Heart right ventricle (tissue), 16 donors: ENCODE results near the gene OTOP2. TPM values are rescaled to one million over a fixed set of nuclear protein-coding genes. Genes with fewer than 3 reads are reported as not detected.

Source experiments
- ATAC-seq, 8 donors: fragments of 200-7000 bp; cut with Tn5 transposase; one replicate each; pipeline ENCODE4 v1.9.1; 2020; ENCODE audit warnings: mild to moderate bottlenecking in 8 of 8, moderate library complexity in 8 of 8, moderate number of reproducible peaks in 1 of 8
- DNase-seq, 2 donors: peaks; one replicate each; pipeline ENCODE4 v3.0.0-alpha.2; 2020
- H3K27ac ChIP-seq, 10 donors: fragments of 200-600 bp; sonication (generic) in 2 of 10; one replicate each; pipeline versions ENCODE4 v1.5.0 to v1.8.0; 2020 to 2022; ENCODE audit warnings: mild to moderate bottlenecking in 3 of 10
- H3K27me3 ChIP-seq, 7 donors: fragments of 200-600 bp; one replicate each; pipeline ENCODE4 v1.8.0; 2021 to 2022; ENCODE audit warnings: mild to moderate bottlenecking in 2 of 7
- H3K36me3 ChIP-seq, 9 donors: fragments of 200-600 bp; sonication (generic) in 1 of 9; one replicate each; pipeline versions ENCODE4 v1.5.0 to v1.8.0; 2020 to 2022; ENCODE audit warnings: mild to moderate bottlenecking in 2 of 9
- H3K4me1 ChIP-seq, 9 donors: fragments of 200-600 bp; sonication (generic) in 1 of 9; one replicate each; pipeline versions ENCODE4 v1.5.0 to v1.8.0; 2020 to 2022; ENCODE audit warnings: mild to moderate bottlenecking in 4 of 9
- H3K4me3 ChIP-seq, 10 donors: fragments of 200-600 bp; sonication (generic) in 2 of 10; one replicate each; pipeline versions ENCODE4 v1.5.0 to v1.8.0; 2020 to 2022; ENCODE audit warnings: mild to moderate bottlenecking in 7 of 10, moderate library complexity in 2 of 10
- H3K9me3 ChIP-seq, 11 donors: fragments of 200-600 bp in 10 of 11; sonication (generic) in 2 of 11; one replicate each; pipeline versions ENCODE4 v1.5.0 to v1.8.0; 2013 to 2022; ENCODE audit warnings: mild to moderate bottlenecking in 2 of 11, control low read depth in 1 of 11, moderate library complexity in 1 of 11
- CTCF ChIP-seq, 9 donors: fragments of 200-600 bp; sonication (generic) in 2 of 9; IDR thresholded peaks; one replicate each; pipeline versions ENCODE4 v1.5.0 to v1.8.0; 2021 to 2022; ENCODE audit warnings: antibody characterized with exemption in 9 of 9, mild to moderate bottlenecking in 5 of 9, moderate library complexity in 1 of 9
- WGBS, 2 donors: extraction: QIAGEN DNeasy Blood & Tissue Kit; methylation state at CpG; one replicate each; pipeline ENCODE4 v1.1.7; 2013; ENCODE audit warnings: inconsistent platforms in 1 of 2; 5-methylcytosine and 5-hydroxymethylcytosine counted together
- intact Hi-C, 10 donors: fragments of 100-400 bp; cut with DNase I; formaldehyde crosslinking; loops; one replicate each; pipeline versions ENCODE4 v1.11.1 to v1.14.2; 2022
- polyA plus RNA-seq, 2 donors: library from polyadenylated mRNA; stranded (reverse); fragments of 200-250 nt; gene quantifications; one replicate each; pipeline ENCODE4 v1.2.3, GENCODE V29; 2013
- total RNA-seq, 10 donors: library from RNA; stranded (reverse); fragmentation: NEBNext Ultra II Directional in 3 of 10; extraction: Animal tissue kit (Norgen Biotek cat#: 25700) in 3 of 10; gene quantifications; one replicate each; pipeline versions ENCODE4 v1.2.1 to v1.2.4, GENCODE V29; 2021 to 2023
- donor health status: Arrhythmogenic right ventricular cardiomyopathy.
- donor health status: ischemic (EF 13 %, LVEDD 7.1; RV severe dilation, severe dysfunction).
- donor health status: healthy with polysubstance abuse.
- donor health status: DM: no; HTN: yes; CAD: no.
- donor health status: DM: no; HTN: no; CAD: no.
- donor health status: ischemic (EF 25% LVEDD 6.9; RV normal size, moderate dysfunction).
- donor health status: ischemic (EF 25% LVEDD 5.7; RV mildly dilated, moderate dysfunction).
- donor health status: healthy.
- donor health status: DM: yes; HTN: yes; CAD: no.
- donor health status: Ischemic cardiomyopathy.
- donor health status: ischemic (EF 35%, LVEDD 5.7; RV mildly dilated, moderate dysfunction).
- donor health status: nonischemic (EF 11% LVEDD 7.7; RV severe dilation, severe dysfunction).
- donor health status: DM: yes; HTN: yes; CAD: no.
- donor health status: PGD.
- donor health status: ischemic (EF 29% LVEDD 5.4; RV normal size, mild dysfunction).
- donor health status: nonischemic (EF 23%, LVEDD 6.1; RV moderate dilation, normal function).

The OTOP2 gene
- total and polyA plus RNA-seq, 12 donors, result not detected

- H3K27me3 ChIP-seq, result peaks cover 9 to 87% (median 71%) of the 10 kb centered on the region in 7 donors
- H3K27ac ChIP-seq, result no peak overlapping the region
- DNase-seq, result no peak
- intact Hi-C loops, result no loop called here
- ATAC-seq, result no peak
- no peak overlapping the region for H3K4me3 ChIP-seq
- WGBS, 2 donors, result 57 to 58% methylated on average over 8 of the region's 8 CpGs
- peaks cover 0 to 11% (median 9%) of the 10 kb centered on the region in 9 donors for H3K4me1 ChIP-seq
- H3K36me3 ChIP-seq, result no peaks in the 10 kb centered on the region
- no peaks in the 10 kb centered on the region for H3K9me3 ChIP-seq
- no peak for TF ChIP-seq CTCF (IDR thresholded peaks at IDR 0.05)
These were observed 14.3 kb downstream of the OTOP2 start for GRCh38 chr17:74938194-74938950.

- H3K4me3 ChIP-seq, result no peak overlapping the region
- H3K27ac ChIP-seq, result no peak overlapping the region
These were observed 15.5 kb downstream of the OTOP2 start for GRCh38 chr17:74939534-74939933.

GRCh38 chr17:74941128-74941725, 17.2 kb downstream of the OTOP2 start:
- no peak for TF ChIP-seq CTCF (IDR thresholded peaks at IDR 0.05)

More at GRCh38 chr17:74939534-74939933, 15.5 kb downstream of the OTOP2 start:
- Histone ChIP-seq H3K9me3 (no peaks in the 10 kb centered on the region), H3K27me3 (peaks cover 9 to 85% (median 67%) of the 10 kb centered on the region in 7 donors), H3K4me1 (peaks cover 0 to 11% (median 9%) of the 10 kb centered on the region in 9 donors), H3K36me3 (no peaks in the 10 kb centered on the region)
- DNase-seq (no peak), ATAC-seq (no peak)
- WGBS, 2 donors, result 44 to 47% methylated on average over 8 of the region's 8 CpGs
- intact Hi-C loops, result no loop called here
- no peak for TF ChIP-seq CTCF (IDR thresholded peaks at IDR 0.05)

GRCh38 chr17:74943808-74944522, 19.9 kb downstream of the OTOP2 start:
- Histone ChIP-seq H3K27me3 (peaks cover 0 to 66% (median 35%) of the 10 kb centered on the region in 7 donors), H3K27ac (no peak overlapping the region), H3K9me3 (no peaks in the 10 kb centered on the region), H3K36me3 (no peaks in the 10 kb centered on the region), H3K4me3 (no peak overlapping the region), H3K4me1 (no peaks in the 10 kb centered on the region)
- DNase-seq (no peak), ATAC-seq (no peak)
- 60 to 61% methylated on average over 13 of the region's 13 CpGs for WGBS, 2 donors
- TF ChIP-seq CTCF (IDR thresholded peaks at IDR 0.05), result no peak
- intact Hi-C loops, result no loop called here

More at GRCh38 chr17:74941128-74941725, 17.2 kb downstream of the OTOP2 start:
- H3K4me3 ChIP-seq, result no peak overlapping the region
- no peak for ATAC-seq
- no peaks in the 10 kb centered on the region for H3K9me3 ChIP-seq
- WGBS, 2 donors, result 76 to 77% methylated on average over 21 of the region's 21 CpGs
- H3K4me1 ChIP-seq, result peaks cover 0 to 3% (median under 1%) of the 10 kb centered on the region in 9 donors
- DNase-seq, result no peak
- H3K36me3 ChIP-seq, result no peaks in the 10 kb centered on the region
- intact Hi-C loops, result no loop called here
- no peak overlapping the region for H3K27ac ChIP-seq
- peaks cover 9 to 85% (median 50%) of the 10 kb centered on the region in 7 donors for H3K27me3 ChIP-seq
